GM18520 (cell line): ENCODE data around the gene TENM3.

Experiments
- ATAC-seq: cut with Tn5 transposase; IDR thresholded peaks from one replicate; pipeline ENCODE4 v1.9.1; 2021; ENCODE audit not compliant: unreplicated experiment

TENM3 gene

DNA sequence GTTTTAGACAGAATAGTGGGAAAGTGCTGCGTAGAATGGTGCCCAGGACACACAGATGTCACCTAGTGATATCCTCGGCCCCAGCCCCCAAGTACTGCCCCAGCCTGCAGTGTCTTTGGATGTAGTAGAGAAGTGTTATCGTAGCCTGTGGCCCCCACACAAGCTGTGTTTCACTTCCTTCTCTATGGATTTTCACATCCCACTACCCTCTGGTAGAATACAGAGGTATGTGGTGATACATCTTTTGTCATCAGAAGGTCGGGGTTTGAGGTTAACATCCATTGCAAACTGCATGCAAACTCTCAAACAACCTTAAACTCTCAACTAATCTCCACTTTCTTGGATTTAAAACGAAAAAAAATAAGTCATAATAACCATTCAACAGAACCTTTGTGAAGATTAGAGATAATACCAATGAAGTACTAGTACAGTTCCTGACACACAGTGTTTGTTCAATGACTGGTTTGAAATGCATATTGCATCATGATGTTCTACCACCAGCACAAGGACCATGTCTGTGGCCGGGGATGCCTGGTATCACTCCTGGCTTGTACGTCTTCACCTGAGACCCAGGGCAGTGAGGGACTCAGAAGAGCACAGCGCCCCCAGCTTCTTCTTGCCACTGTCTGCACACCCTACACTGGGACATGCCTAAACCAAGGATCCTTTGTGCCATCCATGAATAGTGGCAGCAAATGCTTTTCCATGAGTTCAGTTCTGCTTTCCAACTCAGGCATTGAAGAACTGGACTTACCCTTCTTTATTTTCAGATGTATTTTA is 406.7 kb downstream of the TENM3 start:
- no peak for ATAC-seq

- no peak for ATAC-seq
These were observed 410.4 kb downstream of the TENM3 start for GRCh38 chr4:182653596-182653995.

DNA sequence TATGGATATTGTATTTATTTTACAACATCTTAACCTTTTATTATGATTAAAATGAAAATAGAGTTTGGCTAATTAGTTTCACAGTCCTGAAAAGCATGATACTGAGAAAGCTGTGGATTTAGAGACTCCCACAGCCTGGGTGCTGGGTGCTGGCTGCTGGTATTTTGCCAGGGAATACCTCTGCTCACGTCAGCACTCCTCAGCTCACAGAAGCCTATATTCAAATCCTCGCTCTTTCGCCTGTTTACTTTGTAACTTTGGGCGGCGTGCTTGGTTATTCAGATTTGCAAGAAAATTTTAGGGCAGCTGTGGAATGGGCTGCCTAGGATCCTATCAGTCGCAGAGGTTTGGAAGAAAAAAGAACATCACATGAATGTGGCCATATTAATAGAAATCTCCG is 412.1 kb downstream of the TENM3 start:
- ATAC-seq: no peak

- ATAC-seq: no peak
These were observed 419.3 kb downstream of the TENM3 start for GRCh38 chr4:182662551-182662950.

DNA sequence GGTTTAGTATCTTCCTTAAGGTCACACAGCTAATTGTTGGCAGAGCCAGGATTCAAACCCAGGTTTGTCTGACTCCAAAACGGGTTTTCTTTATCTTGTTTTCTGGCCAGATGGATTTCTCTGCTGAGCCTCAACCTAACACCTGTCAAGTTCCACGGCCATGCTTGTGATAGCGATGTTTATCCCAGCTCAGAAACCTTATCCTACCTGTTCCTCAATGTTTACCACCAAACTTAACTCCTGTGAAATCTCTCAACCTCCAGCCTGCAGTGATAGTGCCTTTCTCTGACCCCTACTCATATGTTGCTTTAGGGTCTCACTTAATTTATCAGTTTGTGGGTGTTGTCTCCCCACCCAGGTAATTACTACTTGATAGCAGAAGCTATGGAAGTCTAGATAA is 428.0 kb downstream of the TENM3 start:
- no peak for ATAC-seq

DNA sequence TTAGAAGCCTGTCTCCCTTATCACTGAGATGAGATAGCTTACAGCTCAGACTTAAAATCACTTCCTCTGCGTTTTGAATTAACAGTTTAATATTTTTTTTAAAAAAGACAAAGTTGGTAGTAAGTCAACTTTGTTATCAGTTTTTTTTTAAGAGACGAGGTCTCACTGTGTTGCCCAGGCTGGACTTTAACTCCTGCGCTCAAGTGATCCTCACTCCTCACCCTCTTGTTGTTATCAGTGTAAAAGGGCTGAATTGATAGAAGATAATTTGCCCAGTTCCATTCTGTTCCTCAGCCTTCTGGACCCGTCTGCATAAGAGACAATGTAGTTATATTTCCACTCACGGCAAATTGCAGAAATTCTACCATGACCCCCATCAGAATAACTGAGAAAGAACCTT is 428.5 kb downstream of the TENM3 start:
- no peak for ATAC-seq

DNA sequence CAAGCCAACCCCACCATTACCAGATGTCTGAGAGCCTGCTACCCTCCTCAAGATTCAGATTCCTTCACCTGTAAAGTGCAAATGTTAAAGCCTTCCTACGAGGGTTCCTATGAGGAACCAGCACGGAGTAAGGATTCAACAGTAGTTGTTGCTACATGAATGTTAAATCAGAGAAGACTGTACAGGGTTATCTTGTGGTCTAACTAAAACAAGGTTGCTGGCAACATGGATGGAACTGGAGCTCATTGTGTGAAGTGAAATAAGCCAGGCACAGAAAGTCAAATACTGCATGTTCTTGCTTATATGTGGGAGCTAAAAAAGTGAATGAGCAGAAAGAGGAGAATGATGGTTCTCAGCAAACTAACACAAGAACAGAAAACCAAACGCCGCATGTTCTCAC is 435.4 kb downstream of the TENM3 start:
- no peak for ATAC-seq

DNA sequence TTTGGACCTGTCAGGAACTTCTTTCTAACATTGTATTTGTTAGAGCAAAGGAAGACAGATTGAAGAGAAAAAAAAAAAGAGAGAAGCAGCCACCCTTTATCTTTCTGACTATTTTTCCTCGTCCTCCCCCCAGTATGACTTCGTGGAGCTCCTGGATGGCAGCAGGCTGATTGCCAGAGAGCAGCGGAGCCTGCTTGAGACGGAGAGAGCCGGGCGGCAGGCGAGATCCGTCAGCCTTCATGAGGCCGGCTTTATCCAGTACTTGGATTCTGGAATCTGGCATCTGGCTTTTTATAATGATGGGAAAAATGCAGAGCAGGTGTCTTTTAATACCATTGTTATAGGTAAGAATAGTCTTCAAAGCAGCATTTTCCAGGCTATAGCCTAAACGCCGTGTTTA is 436.3 kb downstream of the TENM3 start:
- no peak for ATAC-seq

- ATAC-seq: no peak
These were observed 437.0 kb downstream of the TENM3 start for GRCh38 chr4:182680234-182680653.

DNA sequence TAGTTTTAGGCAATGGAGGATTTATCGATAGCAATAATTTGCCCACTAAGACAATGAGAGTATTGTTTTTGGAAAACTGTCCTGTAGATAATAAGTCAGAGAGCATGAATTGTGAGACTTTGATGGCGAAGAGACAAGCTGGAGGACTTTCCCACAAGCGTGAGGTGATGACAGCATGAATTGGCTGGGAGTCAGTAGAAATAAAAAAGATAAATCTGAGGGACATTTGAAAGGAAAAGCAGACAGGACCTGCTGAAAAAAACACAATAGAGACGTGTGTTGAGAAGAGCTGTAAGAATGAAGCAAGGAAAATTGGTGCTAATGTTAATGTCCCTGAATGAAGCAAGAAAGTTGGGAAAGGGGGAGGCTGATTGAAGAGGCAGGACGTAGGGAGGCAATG is 440.5 kb downstream of the TENM3 start:
- ATAC-seq: no peak

GRCh38 chr4:182684796-182685195 is 441.6 kb downstream of the TENM3 start:
- no peak for ATAC-seq

DNA sequence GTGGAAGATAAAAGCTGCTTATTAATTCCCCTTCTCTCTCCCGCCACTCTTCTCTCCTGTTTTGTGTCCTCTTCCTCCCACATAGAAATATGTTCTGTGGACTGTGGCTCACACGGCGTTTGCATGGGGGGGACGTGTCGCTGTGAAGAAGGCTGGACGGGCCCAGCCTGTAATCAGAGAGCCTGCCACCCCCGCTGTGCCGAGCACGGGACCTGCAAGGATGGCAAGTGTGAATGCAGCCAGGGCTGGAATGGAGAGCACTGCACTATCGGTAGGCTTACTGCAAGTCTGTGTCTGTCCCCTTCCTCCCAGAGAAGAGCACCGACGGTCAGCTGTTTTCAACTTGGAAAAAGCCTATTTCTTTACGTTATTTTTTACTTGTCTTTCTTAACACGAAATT is 444.9 kb downstream of the TENM3 start:
- no peak for ATAC-seq

GRCh38 chr4:182694551-182694950 is 451.3 kb downstream of the TENM3 start:
- ATAC-seq: no peak

DNA sequence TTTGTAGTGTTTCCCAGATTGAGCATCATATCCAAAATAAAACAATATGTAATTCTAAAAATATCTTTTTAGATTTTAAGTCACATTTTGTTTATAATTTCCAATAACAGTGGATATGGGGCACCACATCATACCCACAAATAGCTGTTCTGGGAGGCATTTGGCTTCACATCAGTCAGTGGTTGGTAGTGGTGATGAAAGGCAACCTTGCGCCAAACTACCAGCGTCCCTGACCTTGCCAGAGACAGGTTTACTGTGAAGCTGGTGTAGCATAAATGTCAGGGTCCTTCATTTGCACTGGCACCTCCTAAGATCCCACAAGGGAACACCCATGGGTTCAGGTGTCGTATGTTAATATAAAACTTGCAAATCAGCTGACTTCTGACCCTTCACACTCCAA is 451.8 kb downstream of the TENM3 start:
- no peak for ATAC-seq

- ATAC-seq: no peak
These were observed 452.6 kb downstream of the TENM3 start for GRCh38 chr4:182695842-182696241.

GRCh38 chr4:182697094-182697493 is 453.9 kb downstream of the TENM3 start:
- no peak for ATAC-seq

DNA sequence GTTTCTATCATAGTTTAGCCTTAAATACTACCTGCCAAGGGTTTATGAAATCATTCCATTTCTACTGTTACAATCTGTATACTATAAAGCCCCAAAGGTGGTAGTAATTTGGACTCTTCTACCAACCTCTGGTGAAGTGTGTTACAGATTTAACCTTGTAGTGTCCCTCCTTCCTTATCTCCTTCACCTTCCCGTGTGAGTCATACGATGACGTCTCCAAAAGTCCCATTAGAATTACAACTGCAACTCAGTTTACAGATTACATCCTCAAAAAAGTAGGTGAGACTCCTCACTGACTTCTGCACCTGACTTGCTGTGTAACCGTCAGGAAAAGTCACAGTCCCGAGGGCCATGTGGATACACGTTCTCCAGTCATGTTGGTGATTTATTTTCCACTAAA is 455.0 kb downstream of the TENM3 start:
- ATAC-seq: no peak

DNA sequence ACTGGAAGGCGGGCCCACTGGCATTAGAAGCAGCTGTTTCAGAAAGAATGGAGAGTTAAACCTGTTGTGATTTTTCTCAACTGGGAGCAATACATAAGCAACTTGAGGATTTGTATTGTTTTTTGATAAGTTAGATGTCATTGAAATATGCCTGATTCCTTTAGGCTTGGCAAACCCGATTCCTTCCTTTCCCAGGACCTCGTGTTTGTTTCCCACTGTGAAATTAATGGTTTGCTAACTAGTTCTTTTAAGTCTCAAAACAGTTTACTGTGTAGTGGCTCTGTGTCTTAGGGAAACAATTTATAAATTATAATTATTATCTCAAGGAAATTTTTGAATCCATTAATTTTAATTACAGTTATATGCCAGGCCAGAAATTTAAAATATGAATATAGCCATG is 456.0 kb downstream of the TENM3 start:
- no peak for ATAC-seq

DNA sequence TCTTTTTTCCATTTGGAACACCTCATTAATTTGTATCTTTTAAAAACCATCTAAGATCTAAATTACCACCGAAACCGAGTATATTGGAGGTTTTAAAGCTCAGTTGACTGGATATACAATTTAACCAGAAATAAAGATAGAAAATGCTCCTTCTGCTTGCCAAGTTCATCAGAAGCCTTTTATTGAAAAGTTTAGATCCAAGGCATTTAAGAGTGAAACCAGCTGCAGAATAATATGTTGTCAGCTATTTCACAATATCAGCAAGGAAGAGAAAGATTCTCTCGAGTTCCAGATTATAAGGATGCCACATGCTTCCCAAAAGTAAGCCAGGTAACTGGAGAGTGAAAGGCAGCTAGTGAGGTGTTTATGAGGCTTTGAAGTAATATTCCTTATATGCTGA is 456.6 kb downstream of the TENM3 start:
- no peak for ATAC-seq

- no peak for ATAC-seq
These were observed 457.4 kb downstream of the TENM3 start for GRCh38 chr4:182700362-182701160.

- ATAC-seq: no peak
These were observed 460.9 kb downstream of the TENM3 start for GRCh38 chr4:182704077-182704476.

DNA sequence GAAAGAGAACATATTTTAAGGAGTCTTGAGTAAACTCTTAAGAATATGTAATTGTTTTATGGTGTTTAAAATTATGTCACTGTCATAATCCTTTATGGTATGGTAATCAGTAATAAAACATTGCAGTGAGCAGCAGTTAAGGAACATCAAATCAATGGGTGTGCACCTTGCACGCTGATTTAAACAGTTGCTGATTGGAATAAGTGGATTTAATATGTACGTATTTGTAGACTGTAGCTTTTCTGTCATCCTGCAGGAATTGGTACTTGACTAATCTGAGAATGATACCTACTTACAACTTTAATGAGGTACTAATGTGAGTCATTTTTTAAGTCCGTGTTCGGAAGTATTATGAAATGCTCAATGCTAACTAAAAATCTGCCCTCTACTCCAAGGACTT is 461.7 kb downstream of the TENM3 start:
- no peak for ATAC-seq
